Thyroid gland (tissue), 4 donors: Measurements from ENCODE around the gene SMO.

Experiments used
- CTCF ChIP-seq, 6 experiments: fragments of 200-600 bp in 3 of 6; fragments of 450-650 bp in 3 of 6; sonication (generic) in 3 of 6; IDR thresholded peaks; one replicate each; pipeline ENCODE4 v1.5.1; 2016 to 2019; ENCODE audit warnings: antibody characterized with exemption in 6 of 6, mild to moderate bottlenecking in 2 of 6, inconsistent platforms in 1 of 6, moderate library complexity in 1 of 6
- POLR2A ChIP-seq, 2 donors: fragments of 450-650 bp; IDR thresholded peaks; one replicate each; pipeline ENCODE4 v1.6.1; 2017; ENCODE audit warnings: antibody characterized with exemption in 2 of 2, mild to moderate bottlenecking in 2 of 2, moderate library complexity in 1 of 2

GRCh38 chr7:129244220-129244619, 55.8 kb downstream of the SMO start:
- TF ChIP-seq CTCF (IDR thresholded peaks at IDR 0.05) (no peak), POLR2A (IDR thresholded peaks at IDR 0.05) (no peak)
